Endodermal cell (in vitro differentiated cells): Measurements from ENCODE around the gene FBXL3. TPM values are rescaled to one million over a fixed set of nuclear protein-coding genes. Genes with fewer than 3 reads are reported as not detected.

Experiments used
- DNase-seq: peaks from one replicate; pipeline ENCODE4 v3.0.0-alpha.2; 2017
- H3K27ac ChIP-seq: 2 replicates; pipeline ENCODE4 v1.5.1; 2013; ENCODE audit warnings: mild to moderate bottlenecking, low read depth, low read length, moderate library complexity
- H3K27me3 ChIP-seq: 2 replicates; pipeline ENCODE4 v1.6.1; 2013; ENCODE audit warnings: mild to moderate bottlenecking, low read length, moderate library complexity; ENCODE audit not compliant: insufficient read depth, control insufficient read depth, poor library complexity, severe bottlenecking
- H3K36me3 ChIP-seq: 2 replicates; pipeline ENCODE4 v1.7.0; 2013; ENCODE audit warnings: mild to moderate bottlenecking, low read length, moderate library complexity; ENCODE audit not compliant: control insufficient read depth, insufficient read depth
- H3K4me1 ChIP-seq: one replicate; pipeline ENCODE4 v1.7.0; 2013; ENCODE audit warnings: low read length; ENCODE audit not compliant: control insufficient read depth, insufficient read depth
- H3K4me3 ChIP-seq: 2 replicates; pipeline ENCODE4 v1.5.1; 2013; ENCODE audit warnings: mild to moderate bottlenecking, low read length, moderate library complexity
- H3K9ac ChIP-seq: 2 replicates; pipeline ENCODE4 v1.6.1; 2013; ENCODE audit warnings: mild to moderate bottlenecking, low read length, moderate library complexity; ENCODE audit not compliant: poor library complexity, severe bottlenecking; ENCODE audit errors: extremely low read depth
- H3K9me3 ChIP-seq: 2 replicates; pipeline ENCODE4 v1.6.1; 2013; ENCODE audit warnings: mild to moderate bottlenecking, low read length, moderate library complexity; ENCODE audit not compliant: control insufficient read depth
- H3K27ac Mint-ChIP-seq: 2 replicates; pipeline ENCODE4 v1.8.0; 2020; ENCODE audit warnings: mixed read lengths
- H3K27me3 Mint-ChIP-seq: 2 replicates; pipeline ENCODE4 v1.8.0; 2021; ENCODE audit warnings: mild to moderate bottlenecking, mixed read lengths; ENCODE audit not compliant: insufficient read depth
- H3K36me3 Mint-ChIP-seq: 2 replicates; pipeline ENCODE4 v1.8.0; 2020; ENCODE audit warnings: low read depth, mixed read lengths
- H3K4me1 Mint-ChIP-seq: 2 replicates; pipeline ENCODE4 v1.8.0; 2020; ENCODE audit warnings: mixed read lengths
- H3K4me3 Mint-ChIP-seq: 2 replicates; pipeline ENCODE4 v1.8.0; 2020; ENCODE audit warnings: mild to moderate bottlenecking, moderate library complexity, mixed read lengths
- H3K9me3 Mint-ChIP-seq: 2 replicates; pipeline ENCODE4 v1.8.0; 2020; ENCODE audit warnings: mild to moderate bottlenecking, mixed read lengths
- WGBS, 2 experiments: methylation state at CpG; one replicate each; pipeline versions ENCODE4 v1.1.5 to v1.1.7; 2013; ENCODE audit warnings: missing lambda C conversion rate in 2 of 2, mixed read lengths in 1 of 2; ENCODE audit not compliant: insufficient coverage in 1 of 2, insufficient read length in 1 of 2; 5-methylcytosine and 5-hydroxymethylcytosine counted together
- total RNA-seq, 2 donors: library from RNA; stranded (reverse); fragmentation: NEBNext Ultra II Directional in 1 of 2; extraction: Animal tissue kit (Norgen Biotek cat#: 25700) in 1 of 2; gene quantifications; 2 replicates in 1 of 2; 3 replicates in 1 of 2; pipeline ENCODE4 v1.2.1, GENCODE V29; 2021
- TF ChIP-seq, protein P1 (sequence below): fragments of 200-600 bp; sonication (generic); conservative IDR thresholded peaks from 2 replicates; pipeline ENCODE4 v1.5.0; 2021; ENCODE audit warnings: antibody characterized with exemption, mild to moderate bottlenecking

Gene FBXL3
- total RNA-seq, 2 donors from 2014 or later = 12.7 to 14.3 TPM

DNA sequence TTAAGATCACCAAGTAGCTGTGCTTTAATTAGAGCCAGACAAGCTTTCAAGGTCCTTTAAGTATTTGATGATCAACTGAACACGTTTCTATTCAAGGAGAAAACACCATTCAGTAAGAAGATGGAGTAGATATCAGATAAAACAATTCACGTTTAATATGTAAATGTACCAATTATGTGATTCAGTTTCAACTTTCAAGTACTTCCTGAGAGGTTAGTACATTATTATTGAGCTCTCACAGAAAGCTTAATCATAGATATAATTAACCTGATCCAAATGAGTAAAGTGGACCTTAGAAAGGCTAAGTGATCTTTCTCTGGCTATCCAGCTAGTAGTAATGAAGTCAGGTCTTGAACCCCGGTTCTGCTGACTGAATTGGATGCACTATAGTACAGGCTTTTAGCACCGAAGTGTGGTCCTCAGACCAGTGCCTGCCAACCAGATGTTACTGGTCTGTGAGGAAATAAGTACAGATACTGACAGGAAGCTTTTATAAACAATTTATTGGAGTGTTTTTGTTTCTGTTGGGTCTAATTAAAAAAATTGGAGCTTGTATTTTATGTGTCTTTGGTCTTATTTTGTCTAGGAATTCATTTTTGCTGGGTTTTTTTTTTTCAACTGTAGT lies 24.9 kb downstream of the FBXL3 start:
- Histone ChIP-seq H3K9me3 (no peaks in the 10 kb centered on the region), H3K9ac (no peak overlapping the region), H3K4me3 (no peak overlapping the region), H3K4me1 (no peaks in the 10 kb centered on the region), H3K36me3 (peaks cover 59% of the 10 kb centered on the region), H3K27ac (no peak overlapping the region), H3K27me3 (no peaks in the 10 kb centered on the region)
- H3K36me3 Mint-ChIP-seq = peaks cover 30% of the 10 kb centered on the region
- no peaks in the 10 kb centered on the region for H3K4me1 Mint-ChIP-seq
- H3K4me3 Mint-ChIP-seq = no peak overlapping the region
- no peak for DNase-seq
- H3K27me3 Mint-ChIP-seq = no peaks in the 10 kb centered on the region
- WGBS, 2 experiments = 91 to 94% methylated on average over 2 to 4 of the region's 4 CpGs
- H3K27ac Mint-ChIP-seq = no peak overlapping the region
- TF ChIP-seq, protein P1, sequence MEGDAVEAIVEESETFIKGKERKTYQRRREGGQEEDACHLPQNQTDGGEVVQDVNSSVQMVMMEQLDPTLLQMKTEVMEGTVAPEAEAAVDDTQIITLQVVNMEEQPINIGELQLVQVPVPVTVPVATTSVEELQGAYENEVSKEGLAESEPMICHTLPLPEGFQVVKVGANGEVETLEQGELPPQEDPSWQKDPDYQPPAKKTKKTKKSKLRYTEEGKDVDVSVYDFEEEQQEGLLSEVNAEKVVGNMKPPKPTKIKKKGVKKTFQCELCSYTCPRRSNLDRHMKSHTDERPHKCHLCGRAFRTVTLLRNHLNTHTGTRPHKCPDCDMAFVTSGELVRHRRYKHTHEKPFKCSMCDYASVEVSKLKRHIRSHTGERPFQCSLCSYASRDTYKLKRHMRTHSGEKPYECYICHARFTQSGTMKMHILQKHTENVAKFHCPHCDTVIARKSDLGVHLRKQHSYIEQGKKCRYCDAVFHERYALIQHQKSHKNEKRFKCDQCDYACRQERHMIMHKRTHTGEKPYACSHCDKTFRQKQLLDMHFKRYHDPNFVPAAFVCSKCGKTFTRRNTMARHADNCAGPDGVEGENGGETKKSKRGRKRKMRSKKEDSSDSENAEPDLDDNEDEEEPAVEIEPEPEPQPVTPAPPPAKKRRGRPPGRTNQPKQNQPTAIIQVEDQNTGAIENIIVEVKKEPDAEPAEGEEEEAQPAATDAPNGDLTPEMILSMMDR = no peak
- H3K9me3 Mint-ChIP-seq = no peaks in the 10 kb centered on the region

DNA sequence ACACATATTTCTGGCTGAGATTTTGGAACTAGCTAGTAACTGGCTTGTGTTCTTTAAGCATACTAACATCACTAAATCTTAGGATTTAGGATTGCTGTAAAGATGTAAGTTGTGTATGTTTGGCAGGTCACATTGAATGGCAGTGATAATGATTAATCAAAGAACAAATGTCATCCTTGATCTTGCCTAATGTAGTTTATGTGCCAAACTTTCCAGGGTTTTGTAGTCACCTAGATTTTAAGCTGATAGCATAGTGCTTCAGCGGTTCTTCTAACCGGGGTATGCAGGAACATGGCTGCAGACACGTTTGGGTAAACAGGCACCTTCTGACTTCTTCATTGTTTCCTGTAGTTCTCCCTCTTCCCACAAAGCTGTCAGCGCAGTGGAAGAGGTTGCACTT lies 25.4 kb downstream of the FBXL3 start:
- Histone ChIP-seq H3K4me3 (no peak overlapping the region), H3K9me3 (no peaks in the 10 kb centered on the region), H3K9ac (no peak overlapping the region), H3K4me1 (no peaks in the 10 kb centered on the region), H3K27me3 (no peaks in the 10 kb centered on the region), H3K36me3 (peaks cover 54% of the 10 kb centered on the region), H3K27ac (no peak overlapping the region)
- WGBS, 2 experiments = 85 to 90% methylated on average over 4 of the region's 4 CpGs
- peaks cover 34% of the 10 kb centered on the region for H3K36me3 Mint-ChIP-seq
- H3K27me3 Mint-ChIP-seq = no peaks in the 10 kb centered on the region
- no peak for DNase-seq
- TF ChIP-seq, protein P1 = no peak
- H3K4me1 Mint-ChIP-seq = no peaks in the 10 kb centered on the region
- no peak overlapping the region for H3K4me3 Mint-ChIP-seq
- no peaks in the 10 kb centered on the region for H3K9me3 Mint-ChIP-seq
- no peak overlapping the region for H3K27ac Mint-ChIP-seq

DNA sequence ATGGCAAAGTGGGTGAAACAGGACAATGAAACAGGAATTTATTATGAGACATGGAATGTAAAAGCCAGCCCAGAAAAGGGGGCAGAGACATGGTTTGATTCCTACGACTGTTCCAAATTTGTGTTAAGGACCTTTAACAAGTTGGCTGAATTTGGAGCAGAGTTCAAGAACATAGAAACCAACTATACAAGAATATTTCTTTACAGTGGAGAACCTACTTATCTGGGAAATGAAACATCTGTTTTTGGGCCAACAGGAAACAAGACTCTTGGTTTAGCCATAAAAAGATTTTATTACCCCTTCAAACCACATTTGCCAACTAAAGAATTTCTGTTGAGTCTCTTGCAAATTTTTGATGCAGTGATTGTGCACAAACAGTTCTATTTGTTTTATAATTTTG lies 26.5 kb downstream of the FBXL3 start:
- no peaks in the 10 kb centered on the region for H3K27me3 Mint-ChIP-seq
- no peaks in the 10 kb centered on the region for H3K9me3 Mint-ChIP-seq
- H3K4me3 Mint-ChIP-seq = no peak overlapping the region
- peaks cover 38% of the 10 kb centered on the region for H3K36me3 Mint-ChIP-seq
- H3K27ac ChIP-seq = no peak overlapping the region
- peaks cover 54% of the 10 kb centered on the region for H3K36me3 ChIP-seq
- H3K27ac Mint-ChIP-seq = no peak overlapping the region
- H3K27me3 ChIP-seq = no peaks in the 10 kb centered on the region
- TF ChIP-seq, protein P1 = no peak
- H3K9ac ChIP-seq = no peak overlapping the region
- DNase-seq = no peak
- no peaks in the 10 kb centered on the region for H3K4me1 ChIP-seq
- H3K4me1 Mint-ChIP-seq = no peaks in the 10 kb centered on the region
- H3K4me3 ChIP-seq = no peak overlapping the region
- WGBS, 2 experiments = 95% methylated on average over 1 of the region's 1 CpG; no CpG with 5 or more reads in 1 of the 2 experiments
- no peaks in the 10 kb centered on the region for H3K9me3 ChIP-seq
